ENCODE measurements around the gene OPTC.

GRCh38 chr1:203558064-203558760 is 64.3 kb downstream of the OPTC start:
- no peak for TF ChIP-seq CTCF (IDR thresholded peaks at IDR 0.05)
- TF ChIP-seq EZH2 (IDR thresholded peaks at IDR 0.05; ENCODE audit: borderline replicate concordance, insufficient read depth, low read depth, low read length, poor library complexity, severe bottlenecking), result no peak

Data from B cell (primary cell).